ENCODE measurements around the gene OSBPL5.

DNA sequence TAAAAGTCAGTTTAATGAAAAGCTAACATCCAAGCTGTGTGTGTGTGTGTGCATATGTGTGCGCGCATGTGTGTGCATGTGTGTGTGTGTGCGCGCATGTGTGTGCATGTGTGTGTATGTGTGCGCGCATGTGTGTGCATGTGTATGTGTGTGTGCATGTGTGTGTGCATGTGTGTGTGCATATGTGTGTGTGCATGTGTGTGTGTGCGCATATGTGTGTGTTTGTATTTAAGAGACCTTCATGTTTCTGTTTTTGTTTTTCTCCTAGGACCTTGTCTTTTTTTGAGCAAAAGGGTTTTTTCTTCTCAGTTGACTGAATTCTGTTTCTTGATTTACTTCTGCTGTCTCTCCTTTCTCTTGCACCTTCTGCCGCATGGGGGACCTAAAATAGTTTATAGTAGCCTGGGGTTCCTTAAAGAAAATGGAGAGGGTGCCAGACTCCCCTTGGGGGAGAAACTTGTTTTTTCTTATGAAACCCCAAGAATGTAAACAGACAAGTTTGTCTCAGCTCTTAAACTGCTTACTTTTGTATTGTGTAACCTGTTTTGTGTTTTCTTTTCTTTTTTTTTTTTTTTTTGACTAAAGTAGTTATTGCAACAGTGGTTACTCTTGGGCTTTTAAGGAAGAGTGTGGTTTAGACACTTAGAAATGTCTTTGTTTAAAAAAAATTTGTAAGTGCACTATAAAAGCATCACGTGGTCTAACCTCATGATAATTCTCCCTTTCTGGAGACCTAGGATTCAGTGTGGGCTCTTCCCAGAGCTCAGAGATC lies 53.0 kb downstream of the OSBPL5 start:
- TF ChIP-seq, protein P1, sequence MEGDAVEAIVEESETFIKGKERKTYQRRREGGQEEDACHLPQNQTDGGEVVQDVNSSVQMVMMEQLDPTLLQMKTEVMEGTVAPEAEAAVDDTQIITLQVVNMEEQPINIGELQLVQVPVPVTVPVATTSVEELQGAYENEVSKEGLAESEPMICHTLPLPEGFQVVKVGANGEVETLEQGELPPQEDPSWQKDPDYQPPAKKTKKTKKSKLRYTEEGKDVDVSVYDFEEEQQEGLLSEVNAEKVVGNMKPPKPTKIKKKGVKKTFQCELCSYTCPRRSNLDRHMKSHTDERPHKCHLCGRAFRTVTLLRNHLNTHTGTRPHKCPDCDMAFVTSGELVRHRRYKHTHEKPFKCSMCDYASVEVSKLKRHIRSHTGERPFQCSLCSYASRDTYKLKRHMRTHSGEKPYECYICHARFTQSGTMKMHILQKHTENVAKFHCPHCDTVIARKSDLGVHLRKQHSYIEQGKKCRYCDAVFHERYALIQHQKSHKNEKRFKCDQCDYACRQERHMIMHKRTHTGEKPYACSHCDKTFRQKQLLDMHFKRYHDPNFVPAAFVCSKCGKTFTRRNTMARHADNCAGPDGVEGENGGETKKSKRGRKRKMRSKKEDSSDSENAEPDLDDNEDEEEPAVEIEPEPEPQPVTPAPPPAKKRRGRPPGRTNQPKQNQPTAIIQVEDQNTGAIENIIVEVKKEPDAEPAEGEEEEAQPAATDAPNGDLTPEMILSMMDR (conservative IDR thresholded peaks at IDR 0.05; ENCODE audit: low read depth, low read length) = no peak
- TF ChIP-seq CHD1 (IDR thresholded peaks at IDR 0.05; ENCODE audit: low read depth, low read length) (no peak), POLR2A (IDR thresholded peaks at IDR 0.05; ENCODE audit: low read depth, low read length) (no peak), MXI1 (IDR thresholded peaks at IDR 0.05; ENCODE audit: borderline replicate concordance, low read depth, low read length) (no peak), BHLHE40 (IDR thresholded peaks at IDR 0.05; ENCODE audit: low read depth, low read length) (no peak), RAD21 (IDR thresholded peaks at IDR 0.05; ENCODE audit: low read length) (no peak)

Data from IMR-90 (cell line).